Fibroblast of pulmonary artery (primary cell): ENCODE data around the gene CD44.

Experiments
- DNase-seq: peaks from one replicate; pipeline ENCODE4 v3.0.0-alpha.2; 2010; ENCODE audit warnings: low read depth
- H3K4me3 ChIP-seq: replicated peaks from 2 replicates; pipeline ENCODE4 v1.5.1; 2011; ENCODE audit warnings: low read depth, mild to moderate bottlenecking, control low read depth, low read length, moderate library complexity
- TF ChIP-seq, protein P1 (sequence below): IDR thresholded peaks from 2 replicates; pipeline ENCODE4 v1.5.1; 2011; ENCODE audit warnings: mild to moderate bottlenecking, control low read depth, low read length, inconsistent platforms; ENCODE audit errors: missing control alignments

Gene CD44

DNA sequence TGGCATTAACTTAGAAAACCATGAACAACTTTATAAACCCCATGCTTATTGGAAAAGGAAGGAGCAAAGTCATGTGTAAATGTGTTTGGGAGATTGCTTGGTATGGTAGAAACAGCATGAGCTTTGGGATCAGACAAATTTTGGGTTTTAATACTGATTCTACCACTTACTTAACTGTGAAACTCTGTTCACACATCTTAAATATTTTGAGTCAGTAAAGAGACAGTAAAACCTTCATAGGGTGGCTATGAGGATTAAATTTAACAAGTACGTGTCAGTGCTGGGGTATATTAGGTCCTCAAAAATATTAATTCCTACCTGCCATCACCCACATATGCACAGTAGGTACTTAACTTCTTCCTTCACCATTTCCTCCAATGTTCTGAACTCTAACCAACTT is 96.5 kb downstream of the CD44 start:
- TF ChIP-seq, protein P1, sequence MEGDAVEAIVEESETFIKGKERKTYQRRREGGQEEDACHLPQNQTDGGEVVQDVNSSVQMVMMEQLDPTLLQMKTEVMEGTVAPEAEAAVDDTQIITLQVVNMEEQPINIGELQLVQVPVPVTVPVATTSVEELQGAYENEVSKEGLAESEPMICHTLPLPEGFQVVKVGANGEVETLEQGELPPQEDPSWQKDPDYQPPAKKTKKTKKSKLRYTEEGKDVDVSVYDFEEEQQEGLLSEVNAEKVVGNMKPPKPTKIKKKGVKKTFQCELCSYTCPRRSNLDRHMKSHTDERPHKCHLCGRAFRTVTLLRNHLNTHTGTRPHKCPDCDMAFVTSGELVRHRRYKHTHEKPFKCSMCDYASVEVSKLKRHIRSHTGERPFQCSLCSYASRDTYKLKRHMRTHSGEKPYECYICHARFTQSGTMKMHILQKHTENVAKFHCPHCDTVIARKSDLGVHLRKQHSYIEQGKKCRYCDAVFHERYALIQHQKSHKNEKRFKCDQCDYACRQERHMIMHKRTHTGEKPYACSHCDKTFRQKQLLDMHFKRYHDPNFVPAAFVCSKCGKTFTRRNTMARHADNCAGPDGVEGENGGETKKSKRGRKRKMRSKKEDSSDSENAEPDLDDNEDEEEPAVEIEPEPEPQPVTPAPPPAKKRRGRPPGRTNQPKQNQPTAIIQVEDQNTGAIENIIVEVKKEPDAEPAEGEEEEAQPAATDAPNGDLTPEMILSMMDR = no peak
- DNase-seq = no peak
- H3K4me3 ChIP-seq = no peak overlapping the region

DNA sequence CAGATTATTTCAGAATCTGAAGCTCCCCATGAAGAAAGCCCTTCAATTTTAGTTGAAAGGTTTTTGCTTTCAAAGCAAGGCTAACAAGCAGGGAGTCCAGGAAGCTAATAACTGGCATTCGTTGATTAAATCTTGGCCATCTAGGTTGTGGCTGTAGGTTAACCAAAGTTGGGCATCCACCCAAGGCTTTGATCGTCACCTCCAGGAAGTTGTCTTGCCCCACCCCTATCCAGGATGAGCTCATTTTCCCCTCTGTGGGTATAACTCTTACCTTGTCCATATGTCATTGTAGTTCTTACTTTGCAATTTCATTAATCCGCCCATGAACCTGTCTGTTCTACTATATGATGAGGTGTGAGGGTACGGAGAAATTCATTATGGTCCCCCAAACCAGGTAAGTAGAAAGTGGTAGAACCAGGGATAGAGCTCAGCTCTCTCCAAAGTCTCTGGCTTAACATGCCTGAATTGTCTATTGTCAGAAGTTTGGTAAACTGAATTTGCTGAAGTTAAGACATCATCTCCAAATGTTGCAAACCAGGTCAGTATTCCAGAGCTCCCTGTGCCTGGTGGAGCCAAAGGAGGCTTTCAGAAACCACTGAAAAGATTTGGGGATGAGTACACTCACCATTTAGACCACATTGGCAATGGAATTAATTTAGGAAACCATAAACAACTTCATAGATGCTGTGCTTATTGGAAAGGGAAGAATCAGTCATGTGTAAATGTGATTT is 97.1 kb downstream of the CD44 start:
- DNase-seq = no peak
- no peak overlapping the region for H3K4me3 ChIP-seq
- TF ChIP-seq, protein P1 = no peak

DNA sequence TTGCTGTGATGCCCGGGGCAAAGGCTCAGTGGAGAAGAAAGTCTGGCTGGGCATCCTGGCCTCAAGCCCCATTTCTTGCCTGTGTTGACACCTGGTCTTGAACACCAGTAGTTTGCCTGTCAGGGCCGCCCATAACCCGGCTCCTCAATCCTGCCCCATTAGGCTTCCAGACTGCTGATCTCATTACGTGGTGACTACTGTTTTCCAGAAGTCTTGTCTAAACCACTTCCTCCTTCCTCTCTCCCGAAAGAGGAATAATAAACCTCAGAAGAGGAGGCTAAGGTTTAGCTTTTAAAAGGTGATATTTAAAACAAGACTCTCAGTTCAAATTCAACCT is 97.7 kb downstream of the CD44 start:
- DNase-seq = peak; percentile 24
- TF ChIP-seq, protein P1 = no peak
- no peak overlapping the region for H3K4me3 ChIP-seq

DNA sequence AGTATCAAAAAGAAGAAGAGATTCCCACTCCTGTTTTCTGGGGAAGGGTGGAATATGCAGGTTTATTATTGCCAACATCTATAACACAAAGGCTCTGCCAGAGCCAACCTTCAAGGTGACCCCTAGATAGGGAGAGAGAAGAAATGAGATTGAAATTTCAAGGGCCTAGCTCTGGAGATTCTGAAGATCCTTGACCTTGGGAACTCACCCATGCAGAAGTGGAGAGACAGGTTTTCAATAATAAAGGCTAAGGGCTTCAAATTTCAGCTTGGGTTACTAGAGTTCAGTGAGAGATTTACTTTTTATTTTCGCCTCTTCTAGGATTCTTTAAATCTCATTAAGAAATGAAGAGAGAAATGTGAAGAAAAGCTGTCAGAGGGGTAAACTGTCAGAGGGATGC is 98.4 kb downstream of the CD44 start:
- TF ChIP-seq, protein P1 = no peak
- DNase-seq = no peak
- no peak overlapping the region for H3K4me3 ChIP-seq

DNA sequence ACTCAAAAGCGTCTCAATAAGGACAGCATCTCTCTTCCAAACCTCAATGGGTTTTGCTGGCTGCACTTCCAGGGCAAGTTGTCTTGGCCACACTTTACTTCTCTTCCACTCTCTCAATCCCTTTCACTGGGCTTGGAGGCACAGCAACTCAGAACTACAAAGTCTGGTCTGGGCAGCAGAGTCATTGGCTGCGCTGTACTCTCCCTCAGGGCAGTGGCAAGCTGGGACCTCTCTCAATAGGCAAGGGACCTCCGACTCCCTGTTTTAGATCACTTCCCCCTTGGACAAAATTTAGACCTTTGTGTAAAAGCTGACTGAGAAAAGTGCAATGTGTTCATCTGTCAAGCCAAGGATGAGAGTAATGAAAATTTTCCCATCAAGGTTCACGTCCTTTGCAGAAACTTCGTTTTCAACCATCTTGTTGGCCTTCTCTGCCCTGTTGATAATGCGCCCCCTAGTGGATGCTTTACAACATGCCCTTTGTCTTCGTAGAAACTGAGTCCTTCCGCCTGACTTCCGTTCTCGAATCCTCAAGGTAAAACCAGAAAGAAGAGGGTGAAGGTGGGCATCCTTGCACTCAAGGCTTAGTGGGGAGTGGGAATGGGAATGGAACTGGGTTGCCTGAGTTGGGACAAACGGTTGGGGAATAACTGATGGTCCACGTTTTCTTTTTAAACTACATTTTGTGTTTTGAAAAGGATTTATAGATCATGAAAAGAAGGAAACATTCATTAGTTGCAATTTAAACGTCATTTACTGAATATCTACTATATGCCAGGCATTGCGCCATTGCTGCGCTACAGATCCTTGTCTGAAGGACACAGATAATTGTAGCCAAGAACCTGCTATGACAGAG is 99.1 kb downstream of the CD44 start:
- H3K4me3 ChIP-seq = no peak overlapping the region
- peak; percentile 76 for DNase-seq
- TF ChIP-seq, protein P1 = peak; percentile 73

DNA sequence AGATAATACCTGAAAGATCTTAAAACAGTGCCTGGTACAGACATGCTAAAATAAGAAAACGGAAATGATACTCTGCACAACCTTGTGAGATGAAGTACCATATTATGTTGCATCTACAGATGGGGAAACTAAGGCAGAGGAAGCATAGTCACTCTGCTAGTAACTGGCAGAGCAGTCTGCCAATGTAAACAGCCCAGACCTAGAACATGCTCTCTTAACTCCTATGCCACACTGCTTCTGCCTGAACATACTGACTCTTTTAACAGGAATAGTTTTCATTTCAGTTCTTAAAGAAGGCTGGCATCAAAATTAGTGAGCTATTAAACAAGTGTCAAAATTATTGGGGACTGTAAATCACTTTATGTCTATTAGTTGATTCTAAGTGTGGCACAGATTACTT is 99.9 kb downstream of the CD44 start:
- H3K4me3 ChIP-seq = no peak overlapping the region
- no peak for DNase-seq
- TF ChIP-seq, protein P1 = no peak
